Nephron progenitor cell (in vitro differentiated cells): ENCODE measurements around the gene CLEC16A.

Experiments used
- DNase-seq: peaks from one replicate; pipeline ENCODE4 v3.0.0; 2021
- H3K27ac Mint-ChIP-seq: 2 replicates; pipeline ENCODE4 v1.8.0; 2021; ENCODE audit warnings: mild to moderate bottlenecking, moderate library complexity, mixed read lengths
- H3K27me3 Mint-ChIP-seq: 2 replicates; pipeline ENCODE4 v1.8.0; 2021; ENCODE audit warnings: mild to moderate bottlenecking, low read depth, mixed read lengths; ENCODE audit not compliant: poor library complexity
- H3K36me3 Mint-ChIP-seq: 2 replicates; pipeline ENCODE4 v1.8.0; 2021; ENCODE audit warnings: low read depth, mixed read lengths
- H3K4me1 Mint-ChIP-seq: 2 replicates; pipeline ENCODE4 v1.8.0; 2021; ENCODE audit warnings: mixed read lengths
- H3K4me3 Mint-ChIP-seq: 2 replicates; pipeline ENCODE4 v1.8.0; 2021; ENCODE audit warnings: mild to moderate bottlenecking, moderate library complexity, mixed read lengths
- H3K9me3 Mint-ChIP-seq: 2 replicates; pipeline ENCODE4 v1.8.0; 2021; ENCODE audit warnings: mild to moderate bottlenecking, moderate library complexity, mixed read lengths
- TF ChIP-seq, protein P1 (sequence below): fragments of 200-600 bp; sonication (generic); IDR thresholded peaks from 2 replicates; pipeline ENCODE4 v1.5.0; 2021; ENCODE audit warnings: antibody characterized with exemption

The CLEC16A gene

DNA sequence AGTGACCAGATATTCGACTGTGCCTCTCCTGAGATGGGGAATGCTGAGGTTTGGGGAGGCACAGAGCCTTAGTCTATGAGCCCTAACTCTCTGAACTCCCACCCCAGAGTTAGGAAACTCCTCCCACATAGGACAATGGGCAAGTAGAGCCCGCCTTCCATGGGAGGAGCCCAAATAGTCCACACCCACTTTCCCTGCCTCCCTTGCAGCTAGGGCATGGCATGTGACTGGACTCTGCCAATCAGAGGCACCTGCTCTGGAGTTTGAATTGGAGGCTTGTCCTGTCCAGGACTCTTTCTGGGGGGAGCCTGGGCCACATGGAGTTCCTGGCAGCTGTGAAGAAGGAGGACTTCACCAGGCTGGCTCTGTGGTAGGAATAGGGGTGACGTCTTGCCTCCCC lies 263.3 kb downstream of the CLEC16A start:
- peaks cover 20% of the 10 kb centered on the region for H3K27me3 Mint-ChIP-seq
- peaks cover 47% of the 10 kb centered on the region for H3K4me1 Mint-ChIP-seq
- TF ChIP-seq, protein P1, sequence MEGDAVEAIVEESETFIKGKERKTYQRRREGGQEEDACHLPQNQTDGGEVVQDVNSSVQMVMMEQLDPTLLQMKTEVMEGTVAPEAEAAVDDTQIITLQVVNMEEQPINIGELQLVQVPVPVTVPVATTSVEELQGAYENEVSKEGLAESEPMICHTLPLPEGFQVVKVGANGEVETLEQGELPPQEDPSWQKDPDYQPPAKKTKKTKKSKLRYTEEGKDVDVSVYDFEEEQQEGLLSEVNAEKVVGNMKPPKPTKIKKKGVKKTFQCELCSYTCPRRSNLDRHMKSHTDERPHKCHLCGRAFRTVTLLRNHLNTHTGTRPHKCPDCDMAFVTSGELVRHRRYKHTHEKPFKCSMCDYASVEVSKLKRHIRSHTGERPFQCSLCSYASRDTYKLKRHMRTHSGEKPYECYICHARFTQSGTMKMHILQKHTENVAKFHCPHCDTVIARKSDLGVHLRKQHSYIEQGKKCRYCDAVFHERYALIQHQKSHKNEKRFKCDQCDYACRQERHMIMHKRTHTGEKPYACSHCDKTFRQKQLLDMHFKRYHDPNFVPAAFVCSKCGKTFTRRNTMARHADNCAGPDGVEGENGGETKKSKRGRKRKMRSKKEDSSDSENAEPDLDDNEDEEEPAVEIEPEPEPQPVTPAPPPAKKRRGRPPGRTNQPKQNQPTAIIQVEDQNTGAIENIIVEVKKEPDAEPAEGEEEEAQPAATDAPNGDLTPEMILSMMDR = no peak
- H3K36me3 Mint-ChIP-seq = no peaks in the 10 kb centered on the region
- no peak overlapping the region for H3K4me3 Mint-ChIP-seq
- no peak overlapping the region for H3K27ac Mint-ChIP-seq
- no peaks in the 10 kb centered on the region for H3K9me3 Mint-ChIP-seq
- no peak for DNase-seq

DNA sequence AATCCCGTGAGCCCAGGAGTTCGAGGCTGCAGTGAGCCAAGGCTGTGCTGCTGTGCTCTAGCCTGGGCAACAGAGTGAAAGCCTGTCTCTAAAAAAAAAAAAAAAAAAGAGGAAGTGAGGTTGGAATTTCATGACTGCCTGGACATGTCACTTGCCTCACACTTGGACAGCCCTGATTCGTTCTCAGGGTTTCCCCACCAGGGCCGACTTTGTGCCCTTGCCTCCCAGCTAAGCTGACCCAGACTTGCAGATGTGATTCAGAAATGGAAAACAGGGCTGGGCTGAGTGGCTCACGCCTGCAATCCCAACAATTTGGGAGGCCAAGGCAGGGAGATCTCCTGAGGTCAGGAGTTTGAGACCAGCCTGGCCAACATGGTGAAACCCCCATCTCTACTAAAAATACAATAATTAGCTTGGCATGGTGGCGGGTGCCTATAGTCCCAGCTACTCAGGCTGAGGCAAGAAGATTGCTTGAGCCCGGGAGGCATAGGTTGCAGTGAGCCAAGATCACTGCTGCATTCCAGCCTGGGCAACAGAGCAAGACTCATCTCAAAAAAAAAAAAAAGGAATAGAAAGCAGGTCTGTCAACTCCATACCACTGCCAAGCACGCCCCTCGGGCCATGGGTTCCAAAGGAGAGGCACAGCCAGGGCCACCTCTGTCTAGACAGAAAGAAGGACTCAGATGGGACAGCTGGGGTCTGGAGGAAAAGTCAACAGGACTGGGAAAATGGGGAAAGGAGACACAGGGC lies 264.7 kb downstream of the CLEC16A start:
- no peaks in the 10 kb centered on the region for H3K9me3 Mint-ChIP-seq
- DNase-seq = no peak
- TF ChIP-seq, protein P1 = no peak

DNA sequence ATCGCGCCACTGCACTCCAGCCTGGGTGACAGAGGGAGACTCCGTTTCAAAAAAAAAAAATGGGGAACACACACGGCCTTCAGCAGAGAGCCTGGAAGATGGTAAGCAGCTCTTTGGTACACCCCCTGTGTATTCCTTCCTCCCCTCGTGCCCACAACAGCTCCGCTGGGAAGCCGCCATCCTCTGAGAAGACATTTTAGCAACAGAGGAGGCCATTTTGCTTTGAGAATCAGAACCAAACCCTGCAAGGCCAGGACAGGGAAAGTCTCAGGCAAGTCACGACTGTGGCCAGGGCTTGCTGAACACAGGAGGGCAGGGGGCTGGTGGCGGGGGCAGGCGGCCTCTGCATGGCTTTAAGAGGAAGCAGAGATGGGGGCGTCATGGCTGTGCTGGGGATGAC lies 265.9 kb downstream of the CLEC16A start:
- no peak for DNase-seq
- H3K4me3 Mint-ChIP-seq = no peak overlapping the region
- no peaks in the 10 kb centered on the region for H3K9me3 Mint-ChIP-seq
- H3K27ac Mint-ChIP-seq = no peak overlapping the region
- peaks cover 19% of the 10 kb centered on the region for H3K27me3 Mint-ChIP-seq
- peaks cover 29% of the 10 kb centered on the region for H3K4me1 Mint-ChIP-seq
- TF ChIP-seq, protein P1 = no peak
- no peaks in the 10 kb centered on the region for H3K36me3 Mint-ChIP-seq

More for the DNA sequence above, 264.7 kb downstream of the CLEC16A start:
- Mint-ChIP-seq H3K27me3 (peaks cover 20% of the 10 kb centered on the region), H3K36me3 (no peaks in the 10 kb centered on the region), H3K27ac (no peak overlapping the region), H3K4me3 (no peak overlapping the region), H3K4me1 (peaks cover 40% of the 10 kb centered on the region)

DNA sequence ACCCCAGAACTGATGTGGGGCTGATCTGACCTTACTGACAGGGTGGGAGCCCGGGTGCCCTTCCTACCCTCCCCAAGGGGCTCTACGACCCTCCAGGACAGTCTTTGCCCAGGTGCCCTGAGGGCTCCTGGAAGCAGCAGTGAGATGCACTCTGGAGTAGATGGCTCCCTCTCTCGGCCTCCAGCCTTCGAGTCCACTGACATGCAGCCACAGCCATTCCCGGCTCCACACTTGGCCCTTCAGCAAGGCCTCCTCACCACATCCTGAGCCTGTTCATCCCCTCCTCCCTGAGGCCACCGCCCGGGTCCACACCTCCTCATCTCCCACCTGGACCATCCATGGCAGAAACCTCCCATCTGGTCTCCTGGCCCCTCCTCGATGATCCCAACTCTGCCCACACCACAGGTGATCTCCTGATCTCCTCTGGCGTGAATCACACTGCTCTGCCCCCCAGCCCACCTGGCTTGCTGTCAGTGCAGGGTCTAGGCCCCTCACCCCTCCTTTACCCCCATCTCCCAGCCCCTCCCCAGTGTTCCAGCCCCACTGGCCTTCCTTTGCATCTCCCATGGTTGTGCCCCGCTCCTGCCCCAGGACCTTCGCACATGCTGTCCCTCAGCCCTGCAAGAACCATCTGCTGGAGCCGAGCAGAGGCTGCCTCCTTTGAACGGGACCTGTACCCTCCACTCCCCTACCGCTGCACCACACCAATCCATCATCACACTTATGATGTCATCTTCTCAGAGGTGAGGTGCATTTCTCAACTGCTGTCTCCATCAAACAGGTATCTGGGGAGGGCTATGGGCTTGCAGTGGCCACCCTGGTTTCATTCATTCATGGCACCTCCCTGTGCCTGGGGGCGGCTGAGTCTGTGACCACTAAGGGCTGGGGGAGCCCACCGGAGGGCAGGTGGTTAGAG lies 267.0 kb downstream of the CLEC16A start:
- peaks cover 25% of the 10 kb centered on the region for H3K4me1 Mint-ChIP-seq
- peaks cover 15% of the 10 kb centered on the region for H3K27me3 Mint-ChIP-seq
- H3K9me3 Mint-ChIP-seq = peaks cover 9% of the 10 kb centered on the region
- no peak for DNase-seq
- H3K27ac Mint-ChIP-seq = no peak overlapping the region
- H3K36me3 Mint-ChIP-seq = peaks cover 4% of the 10 kb centered on the region
- H3K4me3 Mint-ChIP-seq = no peak overlapping the region
- TF ChIP-seq, protein P1 = no peak

DNA sequence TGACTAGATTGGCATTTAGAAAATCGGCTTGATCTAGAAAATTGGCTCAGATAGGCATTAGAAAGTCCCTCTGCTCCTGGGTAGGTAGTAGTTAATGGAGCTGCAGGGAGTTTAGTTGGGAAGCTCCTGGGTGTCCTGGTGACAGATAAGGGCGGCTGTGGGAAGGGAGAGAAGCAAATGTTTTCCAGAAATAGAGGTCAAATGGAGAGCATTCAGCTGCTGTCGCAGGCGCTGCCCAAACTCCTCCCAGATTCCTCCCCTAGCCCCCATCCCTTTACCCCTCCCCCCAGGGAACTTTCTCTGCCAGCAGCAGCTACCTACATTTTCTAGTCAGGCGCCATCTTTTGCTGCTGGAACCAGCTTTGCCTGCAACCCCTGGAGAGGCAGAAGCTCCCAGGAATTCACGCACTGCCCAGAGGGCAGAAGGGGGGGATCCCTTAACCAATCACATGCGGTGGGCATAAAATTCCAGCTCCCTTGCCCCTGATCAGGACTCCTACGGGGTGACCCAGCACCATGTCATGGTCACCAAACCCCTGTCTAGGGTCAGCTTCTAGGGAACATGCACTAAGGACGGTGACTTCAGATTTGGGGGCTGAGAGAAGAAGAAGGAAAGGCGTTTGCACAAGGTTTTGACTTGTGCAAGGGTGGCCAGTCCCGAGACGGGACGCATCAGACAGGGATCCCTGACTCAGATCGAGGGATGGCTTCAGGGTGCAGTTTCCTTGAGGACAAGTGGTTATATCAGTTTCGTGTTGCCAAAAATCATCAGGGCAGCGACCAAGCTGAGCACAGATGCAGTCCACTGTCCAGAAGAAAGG lies 267.8 kb downstream of the CLEC16A start:
- H3K9me3 Mint-ChIP-seq = peaks cover 15% of the 10 kb centered on the region
- H3K27me3 Mint-ChIP-seq = peaks cover 15% of the 10 kb centered on the region
- H3K36me3 Mint-ChIP-seq = peaks cover 4% of the 10 kb centered on the region
- TF ChIP-seq, protein P1 = no peak
- no peak overlapping the region for H3K27ac Mint-ChIP-seq
- DNase-seq = no peak
- H3K4me1 Mint-ChIP-seq = peaks cover 20% of the 10 kb centered on the region
- H3K4me3 Mint-ChIP-seq = no peak overlapping the region
